CD4-positive, alpha-beta T cell treated with Interleukin-4 for 1 hour (primary cell): Measurements from ENCODE around the gene GPR149.
A peak's percentile ranks its signal among the peaks of the same experiment; 100 is the strongest.

Experiments used
- DNase-seq, 2 donors: peaks; one replicate each; pipeline ENCODE4 v3.0.0-alpha.2; 2020 to 2022

The GPR149 gene

DNA sequence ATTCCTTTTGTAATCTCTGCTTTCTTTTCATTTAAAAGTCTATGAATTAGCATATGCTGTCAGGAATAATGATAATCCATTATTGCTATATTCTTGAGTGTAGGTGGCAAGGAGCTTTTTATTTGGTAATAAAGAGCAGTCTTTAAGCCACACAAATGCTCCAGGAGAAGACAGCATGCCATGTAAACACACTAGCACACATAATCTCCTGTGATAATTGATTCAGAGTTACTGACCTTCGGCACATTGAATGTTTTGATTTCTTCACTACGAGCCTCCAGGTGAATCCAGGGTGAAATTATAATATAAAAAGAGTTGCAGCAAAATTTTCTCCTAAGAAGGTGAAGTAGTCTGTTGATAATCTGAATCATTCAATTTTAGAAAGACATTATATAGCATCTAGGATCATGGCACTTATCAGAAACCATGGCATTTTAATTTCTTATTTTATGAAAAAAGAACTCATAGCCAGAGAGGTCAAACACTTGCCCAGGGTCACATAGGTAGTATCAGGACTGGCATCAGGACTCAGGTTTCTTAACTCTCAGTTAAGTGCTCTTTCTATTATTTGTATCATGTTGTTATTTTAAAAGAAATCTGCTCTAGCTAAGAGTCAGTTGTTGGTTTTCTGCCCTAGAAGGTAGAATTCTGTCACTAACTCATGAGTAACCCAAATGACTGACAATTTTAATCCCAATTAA lies 84.4 kb downstream of the GPR149 start:
- no peak for DNase-seq

DNA sequence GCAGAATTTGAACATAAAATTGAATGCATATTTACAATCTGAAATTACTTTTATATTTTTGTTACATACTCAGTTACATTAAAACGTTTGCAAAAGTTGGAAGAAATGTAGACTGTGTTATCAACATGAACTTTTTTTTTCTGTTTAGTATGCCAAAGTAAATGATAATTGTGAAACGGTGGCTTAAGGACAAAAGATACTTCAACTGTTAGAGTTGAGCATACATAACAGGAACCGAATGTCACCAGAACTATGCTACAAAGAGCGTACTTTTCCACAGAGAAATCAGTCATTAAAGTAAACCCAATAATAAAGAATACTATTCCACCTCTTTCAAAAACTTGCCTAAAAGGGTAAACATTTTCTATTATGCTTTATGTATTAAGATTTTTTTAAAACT lies 91.4 kb downstream of the GPR149 start:
- DNase-seq, result no peak

DNA sequence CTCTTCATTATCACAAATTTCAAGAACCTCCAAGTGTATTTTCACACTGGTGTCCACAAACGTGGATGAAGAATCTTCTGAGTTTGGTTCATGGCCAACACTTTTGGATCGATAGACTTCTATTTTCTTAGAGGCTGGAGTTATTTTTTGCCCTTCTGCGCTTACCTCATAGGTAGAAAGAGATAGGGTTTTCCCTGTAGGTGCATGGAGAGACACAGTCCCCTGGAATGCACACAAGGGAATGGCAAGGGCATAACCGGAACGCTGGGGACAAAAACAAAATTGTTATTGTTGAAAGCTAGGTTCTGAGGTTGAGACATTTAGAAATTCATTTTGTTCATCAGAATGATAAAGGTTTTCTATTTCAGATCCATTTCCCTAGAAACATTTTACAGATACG lies 92.0 kb downstream of the GPR149 start:
- no peak for DNase-seq

DNA sequence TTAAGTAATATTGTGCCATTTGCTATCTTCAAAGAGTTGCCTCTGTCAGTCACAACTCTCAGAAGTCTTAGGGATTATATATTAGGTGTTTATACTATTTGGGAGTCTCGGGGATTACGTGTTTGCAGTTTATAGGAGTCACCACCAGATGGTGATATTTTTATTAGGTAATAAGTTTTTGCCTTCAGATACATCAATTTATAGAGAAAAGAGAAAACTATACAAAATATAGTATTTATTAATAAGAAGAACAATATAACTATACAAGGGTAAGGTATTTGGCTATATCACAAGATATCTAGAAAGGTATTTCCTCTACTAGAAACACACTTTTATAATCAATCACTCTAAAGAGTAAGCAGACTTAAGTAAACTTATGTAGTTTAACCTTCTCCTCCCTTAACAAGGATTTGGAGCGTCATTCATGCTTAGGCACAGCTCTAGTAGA lies 95.0 kb downstream of the GPR149 start:
- DNase-seq, result peak in 1 of 2 donors; percentile 50

DNA sequence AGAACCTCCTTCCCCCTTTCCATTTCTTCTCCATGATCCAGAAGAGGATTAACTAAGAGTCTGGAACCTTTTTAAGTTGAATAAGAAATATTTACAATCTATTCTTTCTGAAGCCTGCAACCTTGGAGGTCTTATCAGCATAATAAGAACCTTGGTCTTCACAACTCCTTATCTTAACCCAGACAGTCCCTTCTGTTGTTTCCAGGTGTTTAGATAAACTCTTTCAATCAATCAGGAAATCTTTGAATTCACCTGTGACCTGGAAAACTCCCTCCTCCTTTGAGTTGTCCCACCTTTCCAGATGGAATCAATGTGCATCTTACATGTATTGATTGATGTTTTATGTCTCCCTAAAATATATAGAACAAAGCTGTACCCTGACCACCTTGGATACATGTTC lies 102.1 kb downstream of the GPR149 start:
- no peak for DNase-seq

DNA sequence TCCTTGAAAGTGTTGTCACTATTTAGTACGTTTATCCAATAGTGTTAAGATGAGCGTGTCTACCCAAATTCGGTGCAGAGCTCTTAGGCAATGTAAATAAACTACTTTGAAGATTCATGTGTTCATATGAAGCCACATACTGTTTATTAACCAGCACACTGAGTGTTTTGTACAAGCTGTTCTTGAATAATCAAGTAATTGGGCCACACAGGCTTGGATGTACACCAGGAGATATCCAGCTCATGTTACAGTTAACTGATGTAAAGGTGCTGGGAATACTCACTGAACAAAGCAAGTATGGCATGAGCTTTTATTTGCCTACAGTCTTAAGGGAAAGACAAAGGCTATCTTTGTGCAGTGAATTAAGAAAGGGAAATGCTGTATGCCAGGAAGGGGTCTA lies 105.1 kb downstream of the GPR149 start:
- DNase-seq, result no peak

DNA sequence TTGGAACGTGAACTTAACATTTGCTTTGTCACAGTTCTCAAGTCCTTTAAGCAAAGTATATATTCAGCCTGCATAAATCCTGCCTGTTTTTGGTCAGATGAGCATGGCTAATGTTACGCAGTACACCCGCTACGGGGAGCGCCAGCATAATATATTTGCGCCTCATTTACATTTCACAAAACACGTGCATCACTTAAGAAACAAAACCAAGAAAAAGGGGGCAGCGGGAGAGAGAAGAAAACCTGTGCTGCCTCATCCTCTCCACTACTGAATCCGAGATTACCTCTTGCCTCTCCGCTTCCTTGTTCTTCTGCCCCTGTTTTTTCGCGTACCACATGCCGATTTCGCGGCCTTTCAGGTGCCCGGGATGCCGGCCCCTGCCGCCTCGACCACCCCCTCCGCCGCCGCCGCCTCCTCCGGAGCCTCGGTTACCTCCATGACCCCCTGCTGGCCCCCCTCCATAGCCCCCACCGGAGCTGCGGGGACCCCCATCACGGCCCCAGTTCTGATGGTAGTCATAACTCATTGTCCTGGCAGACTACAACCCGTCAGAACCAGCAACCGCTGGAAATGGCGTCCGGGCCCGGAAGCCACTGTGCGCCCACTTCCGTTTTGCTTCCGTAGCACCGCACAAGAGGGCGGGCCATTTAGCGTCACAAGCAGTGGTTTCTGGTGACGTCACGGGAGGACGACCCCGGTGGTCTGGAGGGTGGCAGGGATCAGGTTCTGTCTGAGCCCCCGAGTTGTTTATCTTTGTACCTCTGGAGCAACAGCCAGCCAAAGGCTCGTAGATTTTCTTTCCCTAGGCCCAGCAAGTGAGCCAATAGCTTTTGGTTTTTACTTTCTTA lies 105.9 kb downstream of the GPR149 start, which contains the start of gene DHX36:
Gene DHX36, minus strand, starts transcription at position 597 of the 848 bp plus-strand sequence. Its CDS starts 71 bp downstream, at position 526.
- DNase-seq, result peak; percentile 92 to 93

DNA sequence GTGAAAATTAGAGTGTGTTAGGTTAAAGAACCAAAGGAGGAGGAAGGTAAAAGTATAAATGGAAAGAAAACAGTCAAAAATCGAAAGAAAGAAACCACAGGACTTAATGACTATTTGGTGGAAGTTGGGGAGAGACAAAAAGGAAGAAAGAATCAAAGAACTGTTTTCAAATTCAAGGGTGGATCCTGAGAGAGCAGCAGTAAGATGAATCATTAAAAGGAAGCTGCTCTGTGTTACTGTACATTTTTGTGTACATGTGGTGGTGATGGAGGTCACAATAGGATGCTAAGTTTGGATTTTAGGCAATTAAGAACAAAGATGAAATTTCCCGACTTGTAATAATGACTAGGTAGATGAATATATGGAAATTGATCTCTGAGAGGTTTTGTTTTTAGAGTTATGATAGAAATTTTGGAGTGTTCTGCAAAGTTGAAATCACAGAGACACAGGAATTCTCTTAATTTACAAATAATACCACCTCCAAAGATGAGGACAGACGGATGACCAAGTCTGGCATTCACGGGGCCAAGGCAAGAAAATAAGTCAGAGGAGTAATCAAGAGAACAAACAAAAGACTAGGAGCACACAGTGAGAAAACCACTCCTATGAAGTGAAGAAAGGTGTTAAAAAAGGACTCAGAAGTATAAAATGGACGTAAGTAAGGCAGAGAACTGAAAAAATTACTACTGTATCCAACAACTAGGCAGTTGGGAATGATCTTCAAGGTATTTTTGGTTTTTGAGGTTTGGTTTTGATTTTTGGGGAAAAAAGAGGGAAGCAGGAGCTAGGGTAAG lies 112.8 kb downstream of the GPR149 start:
- no peak for DNase-seq

DNA sequence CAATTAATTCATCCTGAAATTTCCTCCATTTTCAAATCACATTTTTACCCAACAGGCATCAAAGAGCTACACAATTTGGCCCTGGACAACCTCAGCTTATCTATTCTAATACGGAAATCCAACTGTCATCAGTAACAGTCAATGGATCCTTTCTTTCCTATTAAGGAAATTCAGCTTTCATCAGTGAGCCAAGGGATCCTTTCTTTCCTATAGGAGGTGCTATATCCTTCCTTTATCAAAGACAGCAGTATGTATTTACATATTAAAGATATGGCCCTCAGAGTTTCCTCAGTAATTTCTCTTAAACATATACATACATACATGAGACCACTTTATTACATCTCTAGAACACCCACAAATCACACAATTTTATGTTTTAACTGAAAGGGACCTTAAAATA lies 115.8 kb downstream of the GPR149 start:
- DNase-seq, result no peak

DNA sequence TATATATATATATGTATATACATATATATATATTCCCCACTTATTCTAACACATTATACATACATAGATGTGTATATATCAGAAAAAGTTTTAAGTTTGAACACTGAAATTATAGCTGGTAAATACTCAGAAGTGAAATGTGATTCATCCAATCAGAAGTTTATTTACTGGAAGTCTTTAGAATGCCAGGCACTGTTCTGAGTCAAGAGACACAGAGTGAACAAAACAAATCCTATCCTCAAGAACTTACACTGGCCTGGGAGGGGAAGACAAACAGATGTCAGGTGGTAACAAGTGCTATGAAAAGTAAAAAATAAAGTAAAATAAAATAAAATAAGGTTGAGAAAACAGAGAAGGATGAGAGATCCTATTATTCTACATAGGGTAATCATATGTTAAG lies 119.2 kb downstream of the GPR149 start:
- DNase-seq, result no peak

DNA sequence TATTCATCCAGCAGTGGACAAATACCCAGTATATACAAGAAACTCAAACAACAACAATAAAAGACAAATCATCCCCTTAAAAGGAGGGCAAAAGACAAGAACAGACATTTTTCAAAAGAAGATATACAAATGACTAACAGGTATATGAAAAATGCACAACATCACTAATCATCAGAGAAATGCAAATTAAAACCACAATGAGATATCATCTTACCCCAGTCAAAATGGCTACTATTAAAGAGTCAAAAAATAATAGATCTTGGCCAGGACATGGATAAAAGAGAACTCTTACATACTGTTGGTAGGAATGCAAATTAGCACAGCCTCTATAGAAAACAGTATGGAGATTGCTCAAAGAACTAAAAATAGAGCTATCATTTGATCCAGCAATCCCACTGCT lies 122.6 kb downstream of the GPR149 start:
- DNase-seq, result no peak

DNA sequence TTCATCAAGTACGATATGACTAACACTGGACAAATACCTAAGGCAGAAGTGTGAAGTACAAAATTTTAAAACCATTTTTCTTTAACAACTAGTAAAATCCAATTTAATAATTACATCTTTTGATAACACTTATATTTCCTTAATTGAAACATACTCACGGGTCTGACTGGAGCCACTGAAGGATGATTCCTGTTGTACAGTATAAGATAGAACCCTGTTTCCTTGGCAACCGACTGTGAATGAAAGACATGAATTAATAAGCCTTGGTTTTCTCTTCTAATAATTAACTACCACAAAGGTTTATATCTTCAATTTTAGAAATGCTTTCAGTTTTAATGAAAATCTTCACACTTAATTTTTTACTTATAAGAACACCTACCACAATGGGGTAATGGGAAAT lies 125.1 kb downstream of the GPR149 start:
- DNase-seq, result no peak

DNA sequence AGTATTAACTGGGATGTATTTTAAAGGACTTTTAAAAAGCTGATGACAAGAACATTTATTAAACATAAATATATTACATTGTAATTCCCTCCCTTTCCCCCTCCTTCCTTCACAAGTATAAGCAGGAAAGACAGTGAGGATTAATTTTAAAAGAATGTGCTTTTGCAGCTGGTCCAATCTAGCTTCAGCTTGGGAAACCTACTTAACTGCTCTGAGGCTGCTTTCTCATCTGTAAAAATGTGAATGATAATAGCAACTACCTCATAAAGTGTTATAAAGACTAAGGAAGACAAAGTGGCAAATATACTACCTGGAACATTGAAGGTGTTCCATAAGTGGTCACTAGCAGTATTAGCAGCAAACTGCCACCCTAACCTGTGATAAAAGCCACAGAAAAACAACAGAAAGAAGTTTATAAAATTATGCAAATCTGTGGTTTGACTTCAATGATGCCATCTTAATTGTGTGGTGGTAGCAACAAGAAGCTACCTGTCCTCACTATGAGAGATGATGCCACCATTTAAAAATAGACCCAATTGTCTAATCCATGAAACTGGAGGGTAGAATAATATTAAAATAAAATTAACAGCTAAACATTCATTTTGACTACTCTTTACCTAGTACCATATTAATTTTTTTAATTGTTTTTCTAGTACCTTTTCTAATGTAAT lies 125.7 kb downstream of the GPR149 start:
- no peak for DNase-seq

DNA sequence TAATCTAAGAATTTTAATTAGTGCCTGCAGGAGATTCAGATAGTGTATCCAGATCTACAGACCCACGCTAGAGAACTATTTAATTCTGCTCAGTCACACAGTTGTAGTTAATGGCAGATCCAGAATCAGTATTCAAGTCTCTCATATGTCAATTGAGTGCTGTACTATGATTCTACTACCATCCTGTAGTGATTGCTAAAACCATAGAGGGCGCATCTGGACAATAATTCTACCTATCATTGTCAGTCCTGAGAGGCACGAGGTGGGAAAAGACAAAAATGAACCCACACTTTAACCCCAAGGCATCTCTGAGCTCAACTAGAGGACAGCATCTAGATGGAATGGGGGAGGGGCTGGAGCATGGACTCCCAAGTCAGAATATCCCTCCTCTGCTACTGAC lies 128.4 kb downstream of the GPR149 start:
- no peak for DNase-seq

DNA sequence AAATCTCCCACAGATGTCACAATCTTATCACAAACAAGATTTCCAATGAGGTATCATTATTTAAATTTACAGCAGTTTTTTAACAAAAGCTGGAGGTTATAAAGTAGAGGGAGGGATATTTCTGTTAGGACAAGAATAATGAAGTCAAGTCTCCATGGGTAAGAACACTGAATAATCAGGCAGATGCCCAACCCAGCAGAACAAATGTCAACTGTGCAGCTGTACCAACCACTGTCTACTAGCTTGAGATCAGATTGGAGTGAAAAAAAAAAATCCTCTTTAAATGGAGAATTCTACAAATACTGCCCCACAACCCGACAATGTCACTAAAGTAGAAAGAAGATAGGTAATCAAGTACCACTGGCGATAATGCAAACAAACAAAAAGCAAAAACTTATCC lies 136.0 kb downstream of the GPR149 start:
- no peak for DNase-seq

DNA sequence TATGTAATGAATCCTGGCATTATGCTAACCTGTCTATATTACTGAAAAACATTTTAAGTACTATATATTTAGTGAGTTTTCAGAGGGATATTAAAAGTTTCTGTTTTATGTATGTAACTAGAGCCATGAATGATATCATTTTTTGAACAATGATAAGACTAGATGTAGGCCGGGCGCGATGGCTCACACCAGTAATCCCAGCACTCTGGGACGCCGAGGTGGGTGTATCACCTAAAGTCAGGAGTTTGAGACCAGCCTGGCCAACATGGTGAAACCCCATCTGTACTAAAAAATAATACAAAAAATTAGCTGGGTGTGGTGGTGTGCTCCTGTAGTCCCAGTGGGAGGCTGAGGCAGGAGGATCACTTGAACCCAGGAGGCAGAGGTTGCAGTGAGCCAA lies 139.8 kb downstream of the GPR149 start:
- no peak for DNase-seq
